GM18517 (cell line): ENCODE measurements around the gene KCNQ1OT1.

Experiments
- ATAC-seq: cut with Tn5 transposase; IDR thresholded peaks from one replicate; pipeline ENCODE4 v1.9.1; 2021; ENCODE audit warnings: mild to moderate bottlenecking, moderate library complexity; ENCODE audit not compliant: unreplicated experiment

KCNQ1OT1 gene

DNA sequence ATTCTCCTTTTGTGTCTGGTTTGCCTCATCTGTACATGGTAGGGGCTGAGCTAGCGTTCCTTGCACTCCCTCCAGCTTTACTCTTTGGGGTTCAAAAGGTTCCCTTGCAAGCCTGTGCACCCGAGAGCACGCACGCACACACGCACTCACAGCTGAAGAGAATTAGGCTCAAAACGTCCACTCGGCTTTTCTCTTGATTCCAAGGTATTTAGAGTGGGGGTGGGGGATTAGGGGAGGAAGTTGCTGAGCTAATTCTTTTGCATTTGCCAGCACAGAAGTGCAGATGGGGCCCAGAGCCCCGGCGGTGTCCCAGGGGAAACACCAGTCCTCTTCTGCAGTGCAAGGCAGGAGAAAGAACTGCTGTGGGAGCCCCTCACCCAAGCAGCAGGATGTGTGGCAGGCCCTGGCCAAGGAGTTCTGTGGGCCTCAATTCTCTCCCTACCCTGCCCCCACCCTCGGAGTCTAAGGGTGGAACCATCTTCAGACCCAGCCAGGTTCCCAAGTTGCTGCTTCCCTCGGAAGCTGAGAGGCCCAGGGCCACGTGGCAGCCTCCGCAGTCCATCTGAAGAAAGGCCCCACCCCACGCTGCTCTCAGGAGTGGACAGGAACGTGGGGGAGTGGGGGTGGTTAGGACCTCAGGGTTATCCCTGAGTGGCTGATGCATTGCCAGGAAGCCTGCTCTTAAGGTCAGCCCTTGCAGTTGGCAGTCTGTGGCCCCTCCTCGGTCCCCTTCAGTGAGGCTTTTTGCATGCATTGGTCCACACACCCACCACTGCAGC is 3.8 kb upstream of the KCNQ1OT1 start:
- ATAC-seq: no peak

DNA sequence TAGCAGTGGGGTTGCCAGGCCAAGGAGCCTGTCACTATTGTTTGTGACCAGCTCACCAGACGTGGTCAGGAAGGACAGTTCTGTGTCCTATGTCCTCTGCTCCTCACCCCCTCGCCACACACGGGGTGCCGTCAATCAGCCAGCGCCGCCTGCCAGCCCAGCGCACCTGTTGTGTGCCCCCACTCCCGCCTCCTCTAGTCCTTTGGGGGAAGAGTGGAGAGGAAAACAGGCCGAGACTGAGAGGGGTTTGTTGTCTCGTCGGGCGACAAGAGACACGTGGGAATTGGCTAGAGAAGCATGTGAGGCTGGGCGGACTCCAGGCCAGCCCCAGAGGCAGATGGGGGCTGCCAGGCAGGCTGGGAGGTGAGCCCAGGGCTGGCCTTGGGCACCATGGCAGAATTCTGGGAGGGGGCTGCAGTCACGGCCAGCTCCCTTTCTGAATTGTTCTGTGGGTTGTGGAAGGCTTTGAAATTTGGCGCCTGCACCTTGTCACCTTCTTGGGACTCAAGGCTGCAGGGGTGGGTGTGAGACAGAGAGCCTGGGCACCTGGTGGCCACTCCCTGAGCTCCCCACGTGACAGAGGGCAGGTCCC is 3.1 kb upstream of the KCNQ1OT1 start:
- no peak for ATAC-seq

DNA sequence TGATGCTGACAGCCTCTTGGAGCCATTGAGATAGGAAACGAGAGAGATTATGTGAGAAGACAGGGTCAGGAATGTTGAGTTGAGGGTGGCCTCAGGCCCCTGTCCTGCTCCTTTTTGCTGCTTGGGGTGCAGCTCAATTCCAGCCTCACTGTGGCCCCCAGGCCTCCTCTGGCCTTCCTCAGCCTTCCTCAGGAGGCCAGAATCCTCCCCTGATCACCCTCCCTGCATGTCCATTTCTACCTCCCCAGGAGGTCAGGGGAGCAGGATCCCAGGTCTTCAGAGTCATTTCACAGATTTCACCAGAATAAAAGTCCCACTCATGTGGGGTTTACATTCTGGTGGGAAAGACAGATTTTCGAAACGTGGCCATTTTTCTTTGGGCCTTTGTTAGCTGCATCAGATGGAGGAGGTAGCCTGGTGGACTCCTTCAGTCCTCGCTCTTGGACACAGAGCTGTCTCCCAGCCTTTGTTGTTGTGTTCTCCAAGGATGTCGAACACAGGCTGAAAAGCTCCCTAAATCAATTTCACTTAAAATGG is 2.2 kb upstream of the KCNQ1OT1 start:
- ATAC-seq: no peak

DNA sequence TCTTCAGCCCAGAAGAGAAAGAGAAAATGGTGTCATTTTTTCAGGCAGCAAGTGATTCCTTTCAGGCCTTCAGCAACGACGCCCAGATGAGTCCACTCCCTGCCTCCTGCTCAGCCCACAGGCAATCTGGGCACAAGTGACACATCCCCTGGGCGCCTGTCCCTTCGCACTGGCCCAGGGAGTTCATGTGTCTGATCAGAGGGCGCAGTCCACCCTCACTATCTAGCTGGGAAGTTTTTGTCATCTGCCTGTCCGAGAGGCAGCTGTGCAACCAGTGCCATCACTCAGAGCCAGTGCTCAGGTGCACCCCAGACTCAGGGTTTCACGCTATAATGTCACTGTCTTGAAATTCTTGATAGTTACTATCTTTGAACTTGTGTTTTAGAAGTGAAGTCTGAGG is 1.4 kb upstream of the KCNQ1OT1 start:
- no peak for ATAC-seq

DNA sequence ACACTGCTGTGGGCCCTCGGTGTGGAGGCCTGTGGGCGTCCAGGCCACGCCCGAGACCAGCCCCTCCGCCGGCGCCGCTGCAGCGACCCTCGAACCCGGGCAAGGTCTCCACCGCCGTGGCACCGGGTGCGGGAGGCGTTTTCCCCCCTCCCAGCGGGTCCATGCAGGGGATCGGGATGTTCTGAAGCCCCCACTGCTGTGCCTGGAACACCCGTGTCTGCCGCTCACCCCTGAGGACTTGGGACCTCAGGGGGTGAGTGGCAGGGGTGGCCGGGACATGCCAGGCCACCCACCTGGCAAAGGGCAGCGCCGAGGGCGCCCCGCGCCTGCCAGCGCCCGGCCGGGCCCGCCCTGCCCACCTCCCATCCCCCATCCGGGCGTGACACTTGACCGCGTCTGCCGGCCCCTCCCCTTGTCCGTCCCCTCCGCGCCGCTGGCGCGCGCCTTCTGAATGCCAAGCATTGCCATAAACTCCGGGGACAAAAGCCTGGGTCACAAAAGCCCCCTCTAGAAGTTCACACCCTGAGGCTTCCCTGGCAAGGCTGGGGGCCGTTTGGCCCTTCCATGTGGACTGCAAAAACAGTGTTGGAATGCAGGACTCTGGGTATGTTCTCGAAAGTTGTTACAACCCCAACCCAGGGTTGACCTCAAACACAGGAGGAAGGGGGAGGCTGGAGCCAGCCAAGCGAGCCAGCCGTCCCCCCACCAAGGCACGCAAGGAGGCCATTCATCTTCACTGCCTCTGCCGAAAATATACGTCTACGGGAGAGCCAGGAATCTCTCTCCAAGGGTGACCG is 819 bp upstream of the KCNQ1OT1 start:
- ATAC-seq: peak; percentile 37

DNA sequence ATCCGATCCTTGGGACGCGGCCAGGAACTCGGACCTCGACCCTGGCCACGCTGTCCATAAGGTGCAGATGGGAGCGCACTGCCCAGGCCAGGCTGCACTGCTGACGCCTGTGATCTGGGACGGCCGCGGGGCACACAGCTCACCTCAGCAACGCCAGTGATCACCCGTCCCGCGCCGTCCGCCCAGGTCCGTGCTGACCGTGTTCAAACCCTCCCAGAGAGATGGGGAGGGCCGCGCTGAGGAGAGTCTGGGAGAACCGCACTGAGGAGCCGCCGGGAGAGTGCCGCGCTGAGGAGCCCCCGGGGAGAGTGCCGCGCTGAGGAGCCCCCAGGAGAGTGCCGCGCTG is 636 bp downstream of the KCNQ1OT1 start:
- no peak for ATAC-seq

DNA sequence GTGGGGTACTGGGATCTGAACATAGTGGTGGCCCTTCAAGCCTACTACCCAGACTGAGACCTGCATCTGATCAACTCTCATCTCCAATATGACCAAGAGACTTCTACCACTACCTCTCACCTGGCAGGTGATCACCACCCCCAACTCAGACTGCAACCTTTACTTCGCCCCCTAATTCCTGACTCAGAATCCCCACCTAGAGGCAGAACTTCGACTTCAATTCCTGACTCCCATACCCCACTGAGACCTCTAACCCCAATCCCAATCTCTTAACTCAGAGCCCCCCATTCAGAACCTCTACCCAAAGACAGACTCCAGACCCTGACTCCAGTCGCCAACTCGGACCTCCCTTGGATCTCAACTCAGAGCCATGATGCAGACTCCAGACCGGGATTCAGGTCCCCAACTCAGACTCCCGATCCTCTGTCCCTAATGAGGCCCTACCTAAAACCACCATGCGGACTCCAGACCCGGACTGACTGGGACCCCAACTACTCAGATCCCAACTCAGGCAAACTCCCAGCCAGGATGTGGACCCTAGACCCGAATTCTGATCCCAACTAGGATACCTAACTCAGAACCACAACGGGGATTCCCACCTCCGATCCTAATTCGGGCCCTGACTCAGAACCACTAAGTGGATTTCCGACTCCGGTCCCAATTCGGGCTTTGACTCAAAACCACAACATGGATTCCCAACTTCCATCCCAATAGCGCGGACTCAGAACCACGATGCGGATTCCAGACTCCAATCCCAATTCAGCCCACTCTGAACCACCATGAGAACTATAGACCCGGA is 1.2 kb downstream of the KCNQ1OT1 start:
- ATAC-seq: no peak

DNA sequence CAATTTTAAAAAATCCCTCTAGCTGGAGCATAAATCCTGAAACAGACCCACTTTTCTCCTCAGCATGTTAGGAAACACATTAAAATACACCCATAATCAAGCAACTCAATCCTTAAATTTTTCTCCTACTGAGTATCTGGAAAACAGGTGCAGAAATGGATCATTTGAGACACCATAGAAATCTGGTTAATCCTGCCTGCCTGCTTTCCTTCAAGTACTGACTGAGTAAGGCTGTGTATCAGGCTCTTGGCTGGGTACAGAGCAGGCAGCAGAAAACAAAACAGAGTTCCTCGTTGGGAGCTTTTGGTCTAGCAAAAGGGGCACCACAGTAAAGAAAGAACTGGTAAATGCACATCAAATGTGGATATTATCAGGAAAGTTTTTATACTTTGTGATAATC is 1.9 kb downstream of the KCNQ1OT1 start:
- no peak for ATAC-seq

DNA sequence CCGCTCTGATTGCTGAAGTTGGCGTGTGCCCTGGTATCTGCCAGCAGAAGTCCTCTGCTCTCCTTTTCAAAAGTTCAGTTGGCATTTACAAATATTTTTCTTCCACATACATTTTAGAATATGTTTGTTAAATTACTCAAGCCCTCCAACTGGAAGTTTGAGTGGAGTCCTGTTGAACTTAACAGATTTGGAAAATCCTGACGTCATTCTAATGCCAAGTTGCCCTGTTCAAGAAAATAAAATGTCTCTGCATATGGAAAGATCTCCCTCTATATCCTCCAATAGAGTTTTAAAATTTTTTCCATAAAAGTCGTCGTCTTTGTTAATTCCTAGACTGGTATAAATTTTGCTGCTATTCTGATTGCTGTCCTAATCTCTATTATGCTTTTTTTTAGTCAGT is 3.3 kb downstream of the KCNQ1OT1 start:
- ATAC-seq: no peak

DNA sequence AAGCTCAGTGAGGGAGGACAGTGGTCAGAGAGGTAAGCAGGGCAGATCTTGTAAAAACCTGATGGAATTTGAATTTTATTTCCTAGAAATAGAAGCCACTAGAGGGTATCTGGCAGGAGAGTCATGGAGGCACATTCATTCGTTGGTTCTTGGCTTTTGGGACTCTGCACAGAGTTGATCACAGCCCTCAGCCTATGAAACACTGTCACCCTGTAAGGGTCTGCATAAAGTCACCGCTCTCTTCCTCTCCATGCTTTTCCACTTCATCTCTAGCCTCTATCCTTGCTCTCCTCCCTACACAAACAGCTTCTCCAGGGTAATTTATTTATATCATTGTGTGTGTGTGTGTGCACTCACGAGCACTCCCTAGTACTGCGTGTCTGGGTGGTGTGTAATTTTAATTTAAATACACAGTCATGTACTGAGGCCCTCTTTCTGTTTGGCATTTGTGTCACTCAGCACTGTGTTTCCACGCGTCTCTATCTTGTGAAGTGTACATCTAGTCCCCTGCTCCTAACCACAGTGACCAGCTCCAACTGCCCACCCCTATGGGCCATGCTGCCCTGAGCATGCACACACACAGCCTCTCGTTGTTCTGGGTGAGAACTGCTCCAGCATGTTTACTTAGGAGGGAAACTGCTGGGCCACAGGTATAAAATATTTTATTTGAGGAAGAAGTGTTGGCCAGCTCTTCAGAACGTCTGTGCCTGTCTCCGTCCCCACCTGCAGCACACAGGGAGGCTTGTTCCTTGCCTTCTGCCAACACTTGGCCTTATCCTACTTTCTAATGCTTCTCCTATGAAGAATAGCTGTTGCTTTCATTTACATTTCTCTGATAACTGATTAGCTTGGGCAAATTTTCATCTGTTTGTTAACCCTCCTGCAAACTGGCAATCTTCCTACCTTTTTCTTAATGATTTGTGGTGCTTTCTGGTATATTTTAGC is 4.5 kb downstream of the KCNQ1OT1 start:
- no peak for ATAC-seq

DNA sequence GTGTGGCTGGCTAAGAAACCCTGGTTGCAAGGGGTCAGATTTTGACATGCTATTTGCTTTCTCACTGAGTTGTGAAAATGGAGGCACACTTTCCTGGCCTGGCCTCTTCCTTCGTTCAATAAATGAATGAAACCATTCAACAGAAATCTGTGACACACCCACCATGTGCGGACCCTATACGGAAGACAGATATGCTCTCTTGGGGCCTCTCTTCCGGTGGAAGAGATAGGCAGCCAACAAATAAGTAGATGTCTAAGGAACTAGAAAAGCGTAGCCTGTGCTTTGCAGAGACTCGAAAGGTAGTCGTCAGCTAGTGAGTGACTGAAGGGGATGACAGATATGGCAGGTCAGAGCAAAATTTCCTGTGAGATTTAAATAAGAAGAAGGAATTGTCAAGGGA is 5.3 kb downstream of the KCNQ1OT1 start:
- no peak for ATAC-seq

DNA sequence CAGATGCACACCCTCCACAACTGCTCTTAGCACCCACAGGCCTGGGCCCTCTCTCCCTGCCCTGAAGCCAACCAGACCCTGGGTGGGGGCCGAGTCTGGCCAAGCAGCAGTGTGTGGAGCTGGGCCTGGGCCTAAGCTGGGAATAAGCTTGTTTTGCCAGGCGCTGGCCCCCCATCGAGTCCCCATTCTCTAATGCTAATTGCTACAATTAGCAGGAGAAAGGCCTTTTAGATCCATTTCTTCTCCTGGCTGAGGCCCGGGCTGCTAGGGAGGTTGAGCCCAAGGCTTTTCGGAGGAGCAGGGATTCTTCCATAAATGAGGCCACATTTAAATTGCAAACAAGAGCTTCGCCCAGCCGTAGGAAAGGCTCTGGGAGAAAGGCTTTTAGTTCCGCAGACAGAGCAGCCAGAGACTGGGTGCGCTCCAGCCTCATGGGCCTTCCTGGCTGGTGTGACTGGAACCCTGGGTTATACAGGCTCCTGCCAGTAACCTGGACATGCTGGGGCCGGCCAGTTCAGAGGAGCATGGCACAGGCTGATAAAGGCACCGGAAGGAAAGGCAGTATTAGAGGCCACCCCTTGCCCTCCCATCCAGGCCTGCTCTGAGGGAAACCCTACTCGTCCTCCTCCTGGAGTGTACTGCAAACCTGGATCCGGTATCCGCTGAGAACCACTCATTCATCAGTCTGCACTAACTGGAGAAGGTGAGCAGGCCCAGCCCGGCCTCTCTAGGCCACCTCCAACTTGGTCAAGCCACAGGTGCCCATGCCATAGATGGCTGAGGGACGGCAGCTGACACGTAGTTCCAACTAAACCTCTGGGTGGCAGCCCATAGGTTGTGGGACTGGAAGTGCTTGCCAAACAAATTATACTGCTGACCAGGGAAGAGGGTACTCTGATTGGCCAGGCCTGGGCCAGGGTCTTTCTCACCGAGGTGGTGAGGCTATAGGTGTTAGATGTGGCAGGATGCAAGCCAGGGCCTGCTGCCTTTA is 6.2 kb downstream of the KCNQ1OT1 start:
- no peak for ATAC-seq

DNA sequence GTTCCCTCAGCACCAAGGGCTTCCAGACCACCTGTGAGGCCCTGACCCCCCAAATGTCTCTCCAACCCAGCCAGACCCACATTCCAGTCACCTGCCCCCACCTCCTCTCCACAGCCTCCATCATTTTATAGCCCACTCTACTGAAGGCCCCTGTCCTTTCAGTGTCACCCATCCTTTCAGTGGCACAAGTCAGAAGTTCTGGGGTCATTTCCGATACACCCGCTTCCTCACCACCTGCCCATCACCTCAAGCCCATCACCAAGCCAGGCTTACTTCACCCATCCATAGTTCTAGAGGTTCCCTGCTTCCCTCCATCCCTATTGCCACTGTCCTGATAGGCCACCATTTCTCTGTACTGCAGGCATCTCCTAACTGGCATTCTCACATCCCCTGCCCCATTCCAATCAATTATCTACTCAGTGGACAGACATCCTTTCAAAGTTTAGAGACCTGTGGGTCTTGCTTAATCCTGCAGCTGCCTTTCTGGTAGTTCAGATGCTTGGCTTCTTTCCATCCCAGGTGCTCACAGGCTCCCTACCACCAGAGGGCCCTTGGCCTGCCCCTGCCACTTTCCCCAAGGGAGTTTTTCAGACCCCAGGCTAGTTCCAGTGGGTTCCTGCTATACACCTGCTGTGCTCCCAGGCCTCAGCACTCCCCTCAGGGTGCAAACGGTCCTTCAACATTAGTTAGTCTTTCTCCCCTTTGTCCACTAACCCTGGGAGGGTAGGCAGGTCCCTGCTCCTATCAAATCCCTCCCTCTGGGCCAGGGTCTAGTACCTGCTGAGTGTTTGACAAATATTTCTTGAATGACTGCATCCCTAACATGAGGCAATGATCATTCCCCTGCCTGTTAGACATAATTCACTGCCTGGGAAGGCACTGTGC is 7.6 kb downstream of the KCNQ1OT1 start:
- ATAC-seq: no peak

DNA sequence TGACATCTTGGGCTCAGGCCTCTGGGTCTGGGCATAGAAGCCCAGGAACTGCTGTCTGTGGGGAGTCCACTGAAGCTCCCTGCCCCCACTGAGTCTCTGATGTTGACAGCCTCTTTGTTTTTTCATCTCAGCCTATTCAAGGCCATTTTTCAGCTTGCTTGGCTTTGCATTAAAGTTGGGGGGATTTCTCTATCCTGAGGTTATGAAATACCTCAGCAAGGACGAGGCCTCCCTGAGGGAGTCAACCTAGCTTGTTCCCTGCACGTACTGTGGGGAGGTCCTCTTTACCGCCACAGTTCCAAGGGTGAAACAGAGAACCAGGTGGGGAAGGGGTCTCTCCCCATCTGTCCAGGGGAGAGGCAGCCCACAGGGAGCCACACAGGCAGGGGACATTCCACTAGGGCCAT is 8.4 kb downstream of the KCNQ1OT1 start:
- ATAC-seq: no peak

DNA sequence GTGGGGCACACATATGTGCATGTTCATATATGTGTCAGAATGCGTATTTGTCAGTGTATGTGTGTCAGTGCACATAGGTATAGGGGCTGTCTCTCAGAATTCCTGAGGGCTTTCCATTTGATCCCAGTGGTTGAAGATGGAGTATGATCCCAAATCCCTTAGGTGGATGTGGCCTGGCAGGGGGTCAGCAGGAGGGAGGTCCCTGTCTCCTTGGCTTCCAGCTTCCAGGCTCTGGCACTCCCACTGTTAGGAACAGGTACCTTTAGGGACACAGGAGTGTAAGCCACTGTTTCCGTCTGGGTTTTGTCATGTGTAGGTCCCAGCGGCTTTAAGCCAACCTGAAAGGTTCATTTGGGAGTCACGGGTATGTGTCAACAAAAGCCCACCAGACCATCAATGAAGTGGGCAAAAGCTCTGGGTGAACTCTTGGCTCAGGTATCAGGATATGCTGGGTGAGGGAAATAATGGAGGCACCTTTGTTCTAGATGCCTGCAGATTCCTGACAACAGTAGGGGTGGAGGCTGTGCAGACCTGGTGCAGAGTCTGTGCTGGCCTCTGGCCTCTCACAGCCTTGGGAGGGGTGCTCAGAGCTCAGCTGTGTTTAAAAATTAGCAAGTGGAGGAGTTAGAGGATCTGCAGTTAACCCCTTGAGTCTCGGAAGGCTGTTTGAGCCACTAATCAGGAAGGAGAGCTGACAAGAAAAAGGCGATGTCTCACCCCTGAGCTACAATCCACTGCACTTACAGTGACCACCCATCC is 9.0 kb downstream of the KCNQ1OT1 start:
- ATAC-seq: no peak

DNA sequence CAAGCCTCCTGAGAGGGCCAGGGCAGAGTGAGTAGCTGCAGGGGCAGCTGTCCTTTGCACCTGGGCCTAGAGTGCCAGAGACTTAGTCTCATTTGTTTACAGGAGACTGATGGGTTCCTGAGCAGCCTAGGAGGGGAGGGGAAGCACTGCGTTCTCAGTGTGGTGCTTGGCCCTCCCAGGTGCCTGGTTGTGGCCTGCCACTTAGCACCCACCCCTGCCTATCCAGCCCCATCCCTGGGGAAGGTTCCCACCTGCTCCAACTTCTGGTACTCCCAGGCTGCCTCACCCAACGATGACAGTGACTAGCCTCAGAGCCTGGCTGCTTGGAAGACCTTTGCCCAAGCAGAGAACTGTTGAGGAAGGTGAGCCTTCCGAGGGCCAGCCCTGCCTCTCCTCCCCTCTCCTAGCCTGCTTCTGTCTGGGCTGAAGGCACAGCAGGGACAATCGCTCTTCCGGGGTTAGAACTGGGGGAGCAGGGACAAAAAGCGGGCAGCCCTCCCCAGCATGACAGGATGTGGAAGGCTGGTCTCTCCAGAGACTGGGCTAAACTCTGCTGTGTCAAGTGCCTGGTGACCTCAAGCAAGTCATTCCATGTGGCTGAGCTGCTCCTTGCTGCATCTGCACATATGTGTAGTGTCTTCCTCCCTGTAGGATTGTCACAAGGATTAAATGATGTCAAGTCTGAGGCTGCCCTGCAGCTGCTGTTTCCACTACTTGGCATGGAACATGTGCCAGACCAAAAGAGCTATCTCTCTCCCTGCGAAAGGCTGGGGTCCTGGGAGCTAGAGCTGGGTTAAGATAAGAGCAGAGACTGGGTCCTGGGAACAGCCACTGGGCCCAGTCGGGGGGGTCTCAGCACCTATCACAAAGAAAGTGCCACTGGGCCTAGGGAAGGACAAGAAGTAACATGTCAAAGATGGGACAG is 9.9 kb downstream of the KCNQ1OT1 start:
- ATAC-seq: no peak
